Stimulated activated CD4-positive, alpha-beta T cell treated with anti-CD3 and anti-CD28 coated beads, Interleukin-4, amount 100 ng/mL, for 24 hours (primary cell): ENCODE results near the gene EBP.
"Not testable (repeated sequence)": the region's sequence is repeated elsewhere in the genome, so short reads cannot be mapped to it uniquely, and the experiment has no call there.

Experiments
- DNase-seq: peaks from one replicate; pipeline ENCODE4 v3.0.0-alpha.2; 2020

EBP gene

DNA sequence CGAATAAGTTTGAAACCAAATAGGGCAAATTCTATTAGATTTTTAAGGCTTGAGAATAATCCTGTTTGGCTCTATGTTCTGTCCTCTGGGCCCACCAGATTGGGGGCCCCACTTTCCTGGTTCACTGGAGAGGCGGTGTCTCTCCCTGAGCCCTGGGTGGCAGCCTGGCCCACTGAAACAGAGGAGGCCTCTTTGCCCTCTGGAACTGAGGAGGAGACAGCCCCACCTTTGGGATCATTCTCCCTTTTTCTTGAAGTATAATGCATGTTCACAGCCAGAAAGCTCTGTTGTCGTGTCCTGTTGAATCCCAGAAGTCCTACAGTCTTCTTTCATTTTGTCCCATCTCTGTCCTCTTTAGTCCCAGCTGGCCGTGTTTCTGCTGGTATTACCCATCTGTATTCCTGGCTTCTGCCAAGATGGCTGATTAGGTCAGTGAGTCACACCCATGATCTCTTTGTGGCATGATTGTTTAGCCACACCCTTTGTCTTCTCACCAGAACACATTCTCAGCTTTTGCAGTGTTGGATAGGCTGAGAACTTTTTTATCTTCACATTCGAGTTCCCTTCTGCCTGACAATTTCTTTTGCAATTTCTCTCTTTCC lies 9.9 kb downstream of the EBP start:
- no peak for DNase-seq

- no peak for DNase-seq
Observed at GRCh38 chrX:48532161-48532560, 10.6 kb downstream of the EBP start.

GRCh38 chrX:48533165-48533564 lies 11.6 kb downstream of the EBP start:
- no peak for DNase-seq

DNA sequence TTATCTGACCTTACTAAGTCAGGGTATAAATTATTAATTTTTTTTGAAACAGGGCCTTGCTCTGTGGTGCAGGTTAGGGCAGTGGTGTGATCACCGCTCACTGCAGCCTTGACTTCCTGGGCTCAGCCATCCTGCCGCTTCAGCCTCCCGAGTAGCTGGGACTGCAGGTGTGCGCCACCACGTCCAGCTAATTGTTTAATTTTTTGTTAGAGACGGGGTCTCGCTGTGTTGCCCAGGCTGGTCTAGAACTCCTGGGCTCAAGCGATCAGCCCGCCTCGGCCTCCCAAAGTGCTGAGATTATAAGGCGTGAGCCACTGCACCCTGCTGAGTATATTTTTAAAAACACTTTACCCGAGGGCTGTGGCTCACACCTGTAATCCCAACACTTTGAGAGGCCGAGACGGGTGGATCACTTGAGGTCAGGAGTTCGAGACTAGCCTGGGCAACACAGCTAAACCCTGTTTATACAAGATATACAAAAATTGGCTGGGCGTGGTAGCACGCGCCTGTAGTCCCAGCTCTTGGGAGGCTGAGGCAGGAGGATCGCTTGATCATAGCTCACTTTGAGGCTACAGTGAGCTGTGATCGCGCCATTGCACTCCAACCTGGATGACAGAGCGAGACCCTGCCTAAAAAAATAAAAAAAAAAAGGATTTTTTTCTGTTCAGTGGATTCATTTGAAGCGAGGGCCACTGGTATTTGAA lies 17.2 kb downstream of the EBP start:
- DNase-seq = no peak

DNA sequence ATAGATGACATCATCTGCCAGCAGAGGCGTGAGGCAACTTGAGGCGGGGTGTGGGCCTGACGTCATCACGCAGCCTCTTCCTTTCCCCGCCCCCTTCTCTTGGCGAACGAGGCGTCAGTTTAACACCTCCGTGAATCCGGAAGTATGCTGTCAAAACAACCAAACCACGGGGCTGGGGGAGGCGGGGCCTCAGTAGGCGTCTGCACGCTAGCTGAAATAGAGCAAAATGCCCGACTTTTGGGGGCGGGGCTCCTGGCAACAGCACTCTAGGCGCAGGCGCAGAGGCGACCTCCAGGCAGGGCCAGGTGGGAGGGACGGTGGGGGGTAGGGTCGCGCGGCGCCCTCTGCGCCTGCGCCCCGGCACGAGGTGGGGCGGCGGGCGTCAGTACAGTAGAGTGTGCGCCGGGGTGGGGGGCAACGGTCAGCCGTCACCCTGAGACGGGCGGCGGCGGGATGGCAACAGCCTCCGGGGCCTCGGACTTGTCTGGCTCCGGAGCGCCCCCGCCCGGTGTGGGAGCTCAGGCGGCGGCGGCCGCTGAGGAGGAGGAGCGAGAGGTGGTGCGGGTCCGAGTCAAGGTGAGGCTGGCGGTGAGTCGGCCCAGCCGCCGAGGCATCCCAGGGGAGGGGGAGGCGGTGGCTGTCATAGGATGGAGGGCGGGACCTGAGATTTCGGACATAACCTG lies 17.9 kb downstream of the EBP start, which contains the start of gene TBC1D25:
Gene TBC1D25 (plus strand): TSS at position 370 of the 683 bp plus-strand sequence. CDS start 84 bp downstream, at position 454.
- DNase-seq = peak; percentile 97

GRCh38 chrX:48540028-48540375 lies 18.4 kb downstream of the EBP start:
- peak; percentile 62 for DNase-seq

DNA sequence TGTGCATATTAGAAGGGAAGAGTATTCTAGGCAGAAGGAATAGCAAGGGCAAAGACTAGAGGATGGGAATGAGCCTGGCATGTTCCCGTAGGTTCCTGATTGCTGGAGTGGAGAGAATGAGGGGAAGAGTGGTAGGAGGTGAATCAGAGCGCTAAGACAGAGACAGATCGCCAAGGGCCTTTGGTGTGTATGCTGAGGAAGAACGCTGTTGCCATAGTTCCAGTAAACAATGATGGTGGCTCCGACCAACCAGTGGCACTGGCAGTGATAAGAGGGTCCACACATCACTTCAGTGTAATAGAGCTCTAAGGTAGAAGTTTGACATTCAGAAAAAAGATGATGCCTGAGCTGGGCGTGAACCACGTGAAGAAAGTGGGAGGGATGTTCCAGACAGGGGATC lies 18.9 kb downstream of the EBP start:
- no peak for DNase-seq

GRCh38 chrX:48541140-48541814 lies 19.7 kb downstream of the EBP start:
- no peak for DNase-seq

GRCh38 chrX:48548871-48549270 lies 27.3 kb downstream of the EBP start:
- no peak for DNase-seq

- DNase-seq = not testable (repeated sequence)
Observed at GRCh38 chrX:48555731-48556325, 34.2 kb downstream of the EBP start.

GRCh38 chrX:48558271-48558670 lies 36.7 kb downstream of the EBP start:
- DNase-seq = no peak

DNA sequence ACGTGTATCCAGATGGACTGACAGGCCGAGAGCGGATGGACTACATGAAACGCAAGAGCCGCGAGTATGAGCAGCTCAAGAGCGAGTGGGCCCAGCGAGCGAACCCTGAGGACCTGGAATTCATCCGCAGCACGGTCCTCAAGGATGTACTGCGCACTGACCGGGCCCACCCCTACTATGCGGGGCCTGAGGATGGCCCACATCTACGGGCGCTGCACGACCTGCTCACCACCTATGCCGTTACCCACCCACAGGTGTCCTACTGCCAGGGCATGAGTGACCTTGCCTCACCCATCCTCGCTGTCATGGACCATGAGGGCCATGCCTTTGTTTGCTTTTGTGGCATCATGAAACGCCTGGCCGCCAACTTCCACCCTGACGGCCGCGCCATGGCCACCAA lies 38.0 kb downstream of the EBP start:
- no peak for DNase-seq

DNA sequence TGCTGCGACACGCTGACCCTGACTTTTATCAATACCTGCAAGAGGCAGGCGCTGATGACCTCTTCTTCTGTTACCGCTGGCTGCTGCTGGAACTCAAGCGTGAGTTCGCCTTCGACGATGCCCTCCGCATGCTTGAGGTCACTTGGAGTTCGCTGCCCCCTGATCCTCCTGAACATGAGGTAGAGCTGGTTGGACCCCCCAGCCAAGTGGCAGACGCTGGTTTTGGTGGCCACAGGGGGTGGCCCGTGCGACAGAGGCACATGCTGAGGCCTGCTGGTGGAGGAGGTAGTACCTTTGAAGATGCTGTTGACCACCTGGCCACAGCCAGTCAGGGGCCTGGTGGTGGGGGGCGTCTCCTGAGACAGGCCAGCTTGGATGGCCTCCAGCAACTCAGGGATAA lies 38.4 kb downstream of the EBP start:
- no peak for DNase-seq

DNA sequence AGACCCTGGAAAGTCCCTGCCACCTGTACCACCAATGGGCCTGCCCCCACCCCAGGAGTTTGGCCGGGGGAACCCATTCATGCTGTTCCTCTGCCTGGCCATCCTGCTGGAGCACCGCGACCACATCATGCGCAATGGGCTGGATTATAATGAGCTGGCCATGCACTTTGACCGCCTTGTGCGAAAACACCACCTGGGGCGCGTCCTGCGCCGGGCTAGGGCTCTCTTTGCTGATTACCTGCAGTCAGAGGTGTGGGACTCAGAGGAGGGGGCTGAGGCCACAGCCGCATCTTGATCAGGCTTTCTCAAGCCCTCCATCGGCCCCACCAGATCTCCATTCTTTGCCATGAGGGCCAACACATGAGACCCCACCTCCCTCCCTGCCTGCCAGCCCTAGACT lies 39.1 kb downstream of the EBP start:
- no peak for DNase-seq

- peak; percentile 4 for DNase-seq
Observed at GRCh38 chrX:48569958-48570357, 48.4 kb downstream of the EBP start.

GRCh38 chrX:48573690-48574269 lies 52.2 kb downstream of the EBP start:
- DNase-seq = no peak

GRCh38 chrX:48574270-48575266 lies 53.0 kb downstream of the EBP start, which contains the start of gene RBM3:
RBM3 (plus strand) TSS chrX:48574484; CDS start chrX:48575181, 697 bp downstream.
- DNase-seq = peak; percentile 91

GRCh38 chrX:48575642-48576041 lies 54.0 kb downstream of the EBP start:
- DNase-seq = no peak

- no peak for DNase-seq
Observed at GRCh38 chrX:48576108-48576507, 54.5 kb downstream of the EBP start.
